Keratinocyte (primary cell): ENCODE results near the gene TAC3. TPM values are rescaled to one million over a fixed set of nuclear protein-coding genes. Genes with fewer than 3 reads are reported as not detected.

Source experiments
- DNase-seq: peaks from one replicate; pipeline ENCODE4 v3.0.0-alpha.2; 2011; ENCODE audit warnings: low read depth, missing footprints, low spot score
- FAIRE-seq: peaks from 2 replicates; lab custom pipeline; 2011; peaks lifted over from hg19 to GRCh38; lab: Jason Lieb, UNC
- H2AFZ ChIP-seq: 2 replicates; pipeline ENCODE4 v1.6.0; 2012; ENCODE audit warnings: low read length, control low read depth, inconsistent platforms; ENCODE audit not compliant: control insufficient read depth
- H3K27ac ChIP-seq: 2 replicates; pipeline ENCODE4 v1.5.1; 2011; ENCODE audit warnings: low read length; ENCODE audit not compliant: control insufficient read depth, insufficient read depth
- H3K27me3 ChIP-seq: 3 replicates; pipeline ENCODE4 v1.6.0; 2011; ENCODE audit warnings: low read length; ENCODE audit not compliant: control insufficient read depth, insufficient read depth; ENCODE audit errors: extremely low read depth
- H3K36me3 ChIP-seq, 2 experiments: 2 replicates in 1 of 2; 3 replicates in 1 of 2; pipeline ENCODE4 v1.5.1; 2011; ENCODE audit warnings: low read length in 2 of 2, mild to moderate bottlenecking in 1 of 2; ENCODE audit not compliant: control insufficient read depth in 2 of 2, insufficient read depth in 2 of 2; ENCODE audit errors: extremely low read depth in 1 of 2
- H3K4me1 ChIP-seq: 3 replicates; pipeline ENCODE4 v1.5.1; 2011; ENCODE audit warnings: low read length; ENCODE audit not compliant: control insufficient read depth, insufficient read depth; ENCODE audit errors: extremely low read depth
- H3K4me2 ChIP-seq: 3 replicates; pipeline ENCODE4 v1.6.0; 2011; ENCODE audit warnings: low read depth, low read length; ENCODE audit not compliant: control insufficient read depth, insufficient read depth; ENCODE audit errors: extremely low read depth
- H3K4me3 ChIP-seq, 3 experiments: fragments of 200-600 bp in 1 of 3; sonication (generic) in 1 of 3; 2 replicates in 2 of 3; 3 replicates in 1 of 3; pipeline ENCODE4 v1.5.1; 2011 to 2016; ENCODE audit warnings: low read length in 3 of 3, mild to moderate bottlenecking in 3 of 3, control low read depth in 2 of 3, inconsistent platforms in 1 of 3, low read depth in 1 of 3, mixed read lengths in 1 of 3, mixed run types in 1 of 3, moderate library complexity in 1 of 3; ENCODE audit not compliant: control insufficient read depth in 2 of 3, insufficient read depth in 2 of 3; ENCODE audit errors: extremely low read depth in 1 of 3
- H3K79me2 ChIP-seq: 2 replicates; pipeline ENCODE4 v1.6.0; 2012; ENCODE audit warnings: low read length; ENCODE audit not compliant: control insufficient read depth, insufficient read depth
- H3K9ac ChIP-seq: 3 replicates; pipeline ENCODE4 v1.6.0; 2011; ENCODE audit warnings: low read length; ENCODE audit not compliant: control insufficient read depth, insufficient read depth; ENCODE audit errors: extremely low read depth
- H3K9me1 ChIP-seq: 3 replicates; pipeline ENCODE4 v1.6.0; 2011; ENCODE audit warnings: low read length; ENCODE audit not compliant: control insufficient read depth, insufficient read depth; ENCODE audit errors: extremely low read depth
- H3K9me3 ChIP-seq: 2 replicates; pipeline ENCODE4 v1.5.1; 2012; ENCODE audit warnings: low read depth, low read length; ENCODE audit not compliant: control insufficient read depth
- H4K20me1 ChIP-seq: 3 replicates; pipeline ENCODE4 v1.6.0; 2011; ENCODE audit warnings: low read length; ENCODE audit not compliant: control insufficient read depth, insufficient read depth; ENCODE audit errors: extremely low read depth
- EZH2 ChIP-seq: IDR thresholded peaks from one replicate; pipeline ENCODE4 v1.6.1; 2012; ENCODE audit warnings: inconsistent platforms, mild to moderate bottlenecking, low read length, moderate library complexity
- dilution Hi-C: fragments of 300-500 bp; cut with MboI; formaldehyde crosslinking; loops from one replicate; pipeline ENCODE4 v1.7.0; 2020; ENCODE audit warnings: low sequenced_read_pairs; ENCODE audit not compliant: extremely low pct_ligation_motif_present
- polyA minus RNA-seq, 3 experiments: library from RNA; depleted of rRNA, polyadenylated mRNA; stranded (reverse); fragments of >200 nt; gene quantifications; 1 replicate in 1 of 3; 2 replicates in 1 of 3; 3 replicates in 1 of 3; pipeline ENCODE4 v1.2.3, GENCODE V29; 2011
- polyA plus RNA-seq, 5 experiments: library from polyadenylated mRNA; depleted of rRNA in 3 of 5; stranded (reverse) in 3 of 5; stranded (forward) in 1 of 5; unstranded in 1 of 5; fragments of >200 nt; gene quantifications; 1 replicate in 1 of 5; 2 replicates in 3 of 5; 3 replicates in 1 of 5; pipeline versions ENCODE4 v1.2.1 to v1.2.3, GENCODE V29; 2011 to 2012; ENCODE audit warnings: missing spikeins in 2 of 5, low read depth in 1 of 5, low replicate concordance in 1 of 5
- TF ChIP-seq, protein P1 (sequence below), 3 experiments: IDR thresholded peaks in 1 of 3; conservative IDR thresholded peaks in 1 of 3; optimal IDR thresholded peaks in 1 of 3; 2 replicates in 2 of 3; 3 replicates in 1 of 3; pipeline versions ENCODE3 to v1.5.1; 2011; ENCODE audit warnings: low read length in 3 of 3, mild to moderate bottlenecking in 3 of 3, moderate library complexity in 2 of 3, control low read depth in 1 of 3, inconsistent platforms in 1 of 3; ENCODE audit not compliant: insufficient read depth in 2 of 3; ENCODE audit errors: extremely low read depth in 1 of 3

TAC3 gene
- not detected in 3 replicates for polyA plus RNA-seq
- polyA plus RNA-seq (2011; ENCODE audit: low read depth): not detected
- not detected in 2 replicates for polyA plus RNA-seq (2011; cell fraction: cytosol; rRNA removed)
- polyA plus RNA-seq (2011; cell fraction: nucleus; rRNA removed): not detected in 2 replicates
- not detected in 2 replicates for polyA plus RNA-seq (2012; ENCODE audit: low replicate concordance)
- not detected in 3 replicates for polyA minus RNA-seq
- not detected for polyA minus RNA-seq (2011; cell fraction: cytosol; rRNA and poly(A)+ RNA removed)
- polyA minus RNA-seq (2011; cell fraction: nucleus; rRNA and poly(A)+ RNA removed): not detected in 2 replicates

DNA sequence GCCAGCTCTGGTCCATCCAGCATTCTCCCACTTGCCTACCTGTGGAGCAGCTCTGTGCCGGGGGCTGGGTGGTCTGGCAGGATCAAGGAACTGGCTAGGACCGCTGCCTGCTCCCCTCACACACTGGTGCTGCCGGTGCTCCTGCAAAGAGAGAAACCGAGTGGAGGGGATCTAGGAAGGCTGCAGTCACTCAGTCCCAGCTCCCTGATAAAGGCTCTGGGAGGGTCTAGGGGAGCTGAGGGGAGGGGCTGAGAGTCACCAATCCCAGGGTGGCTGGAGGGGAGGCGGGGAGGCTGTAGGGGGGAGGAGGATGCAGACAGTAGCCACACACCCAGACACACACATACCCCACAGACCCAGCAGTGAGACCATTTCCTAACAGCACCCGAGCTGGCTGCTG is at the start of gene TAC3:
Gene TAC3 (minus strand): TSS at position 182 of the 400 bp plus-strand sequence. CDS start 732 bp downstream, outside the sequence.
- no peak within 1 kb of the TSS for H2AFZ ChIP-seq

DNA sequence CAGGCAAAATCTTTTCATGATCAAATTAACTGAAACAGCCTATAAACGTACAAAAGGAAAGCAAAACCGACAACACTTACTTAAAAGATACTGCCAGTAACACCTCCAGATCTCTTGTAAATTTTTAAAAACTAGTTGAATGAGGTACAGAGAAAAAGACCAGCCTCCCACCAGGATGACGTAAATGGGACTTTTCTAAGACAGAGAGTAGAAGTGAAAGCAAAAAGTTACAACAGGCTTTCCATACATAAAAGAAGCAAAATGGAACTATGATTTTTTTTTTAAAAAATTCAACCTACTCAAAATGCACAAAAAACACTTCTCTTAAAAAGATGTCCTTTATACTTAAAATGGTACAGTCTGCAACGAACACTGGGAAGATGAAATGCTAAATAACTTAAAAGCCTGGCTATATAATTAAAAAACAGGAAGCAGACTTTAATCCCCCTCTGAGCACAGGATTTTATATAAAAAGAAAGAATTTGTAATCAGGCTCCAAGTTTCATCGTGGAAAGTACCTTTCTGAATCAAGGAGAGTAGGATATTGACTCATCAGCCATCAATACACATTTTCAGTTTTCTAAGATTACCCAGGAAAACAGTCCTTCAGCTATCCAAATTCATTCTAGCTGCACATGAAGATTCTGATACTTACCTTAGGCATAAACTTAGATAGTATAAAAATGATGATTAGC is 47.8 kb upstream of the TAC3 start:
- TF ChIP-seq, protein P1, sequence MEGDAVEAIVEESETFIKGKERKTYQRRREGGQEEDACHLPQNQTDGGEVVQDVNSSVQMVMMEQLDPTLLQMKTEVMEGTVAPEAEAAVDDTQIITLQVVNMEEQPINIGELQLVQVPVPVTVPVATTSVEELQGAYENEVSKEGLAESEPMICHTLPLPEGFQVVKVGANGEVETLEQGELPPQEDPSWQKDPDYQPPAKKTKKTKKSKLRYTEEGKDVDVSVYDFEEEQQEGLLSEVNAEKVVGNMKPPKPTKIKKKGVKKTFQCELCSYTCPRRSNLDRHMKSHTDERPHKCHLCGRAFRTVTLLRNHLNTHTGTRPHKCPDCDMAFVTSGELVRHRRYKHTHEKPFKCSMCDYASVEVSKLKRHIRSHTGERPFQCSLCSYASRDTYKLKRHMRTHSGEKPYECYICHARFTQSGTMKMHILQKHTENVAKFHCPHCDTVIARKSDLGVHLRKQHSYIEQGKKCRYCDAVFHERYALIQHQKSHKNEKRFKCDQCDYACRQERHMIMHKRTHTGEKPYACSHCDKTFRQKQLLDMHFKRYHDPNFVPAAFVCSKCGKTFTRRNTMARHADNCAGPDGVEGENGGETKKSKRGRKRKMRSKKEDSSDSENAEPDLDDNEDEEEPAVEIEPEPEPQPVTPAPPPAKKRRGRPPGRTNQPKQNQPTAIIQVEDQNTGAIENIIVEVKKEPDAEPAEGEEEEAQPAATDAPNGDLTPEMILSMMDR (optimal IDR thresholded peaks at IDR 0.05 in 1 of 3, IDR thresholded peaks at IDR 0.05 in 1 of 3, conservative IDR thresholded peaks at IDR 0.05 in 1 of 3; ENCODE audit: extremely low read depth in 1 of 3, insufficient read depth in 2 of 3, low read length in 3 of 3): no peak
- no peak for TF ChIP-seq EZH2
- no peaks in the 10 kb centered on the region for H3K4me1 ChIP-seq
- FAIRE-seq (no peak), DNase-seq (no peak)
- peaks cover 6 to 16% of the 10 kb centered on the region in 2 experiments for H3K36me3 ChIP-seq
- H3K9me3 ChIP-seq: no peaks in the 10 kb centered on the region
- H3K4me3 ChIP-seq: no peak overlapping the region
- no peaks in the 10 kb centered on the region for H3K79me2 ChIP-seq
- H3K27me3 ChIP-seq: no peaks in the 10 kb centered on the region
- H3K4me2 ChIP-seq: no peak overlapping the region
- no peak overlapping the region for H3K27ac ChIP-seq
- no peak overlapping the region for H2AFZ ChIP-seq
- dilution Hi-C loops: no loop called here
- H4K20me1 ChIP-seq: no peaks in the 10 kb centered on the region
- H3K9me1 ChIP-seq: no peaks in the 10 kb centered on the region
- H3K9ac ChIP-seq: no peak overlapping the region

More for the DNA sequence above, at the start of gene TAC3:
- dilution Hi-C loops: no loop called here
- Histone ChIP-seq H3K4me3 (no peak within 1 kb of the TSS), H3K27me3 (peaks cover 23% of the 10 kb centered on the region), H3K9ac (no peak within 1 kb of the TSS), H3K79me2 (no peaks in the 10 kb centered on the region), H3K9me3 (no peaks in the 10 kb centered on the region), H4K20me1 (no peaks in the 10 kb centered on the region), H3K4me2 (no peak within 1 kb of the TSS), H3K9me1 (no peaks in the 10 kb centered on the region), H3K27ac (no peak within 1 kb of the TSS), H3K4me1 (peaks cover 7% of the 10 kb centered on the region), H3K36me3 (no peaks in the 10 kb centered on the region)
- FAIRE-seq (no peak), DNase-seq (no peak)
- no peak for TF ChIP-seq EZH2
- TF ChIP-seq, protein P1 (optimal IDR thresholded peaks at IDR 0.05 in 1 of 3, IDR thresholded peaks at IDR 0.05 in 1 of 3, conservative IDR thresholded peaks at IDR 0.05 in 1 of 3; ENCODE audit: extremely low read depth in 1 of 3, insufficient read depth in 2 of 3, low read length in 3 of 3): no peak
